Stimulated activated CD4-positive, alpha-beta T cell treated with anti-CD3 and anti-CD28 coated beads, Interleukin-12 subunit alpha, Interleukin-12 subunit beta, amount 100 ng/mL, for 48 hours (primary cell): Measurements from ENCODE around the gene TMEM127.

Experiments
- DNase-seq, 3 donors: peaks; one replicate each; pipeline ENCODE4 v3.0.0-alpha.2; 2020; ENCODE audit warnings: low read depth in 2 of 3, low spot score in 1 of 3

Gene TMEM127

DNA sequence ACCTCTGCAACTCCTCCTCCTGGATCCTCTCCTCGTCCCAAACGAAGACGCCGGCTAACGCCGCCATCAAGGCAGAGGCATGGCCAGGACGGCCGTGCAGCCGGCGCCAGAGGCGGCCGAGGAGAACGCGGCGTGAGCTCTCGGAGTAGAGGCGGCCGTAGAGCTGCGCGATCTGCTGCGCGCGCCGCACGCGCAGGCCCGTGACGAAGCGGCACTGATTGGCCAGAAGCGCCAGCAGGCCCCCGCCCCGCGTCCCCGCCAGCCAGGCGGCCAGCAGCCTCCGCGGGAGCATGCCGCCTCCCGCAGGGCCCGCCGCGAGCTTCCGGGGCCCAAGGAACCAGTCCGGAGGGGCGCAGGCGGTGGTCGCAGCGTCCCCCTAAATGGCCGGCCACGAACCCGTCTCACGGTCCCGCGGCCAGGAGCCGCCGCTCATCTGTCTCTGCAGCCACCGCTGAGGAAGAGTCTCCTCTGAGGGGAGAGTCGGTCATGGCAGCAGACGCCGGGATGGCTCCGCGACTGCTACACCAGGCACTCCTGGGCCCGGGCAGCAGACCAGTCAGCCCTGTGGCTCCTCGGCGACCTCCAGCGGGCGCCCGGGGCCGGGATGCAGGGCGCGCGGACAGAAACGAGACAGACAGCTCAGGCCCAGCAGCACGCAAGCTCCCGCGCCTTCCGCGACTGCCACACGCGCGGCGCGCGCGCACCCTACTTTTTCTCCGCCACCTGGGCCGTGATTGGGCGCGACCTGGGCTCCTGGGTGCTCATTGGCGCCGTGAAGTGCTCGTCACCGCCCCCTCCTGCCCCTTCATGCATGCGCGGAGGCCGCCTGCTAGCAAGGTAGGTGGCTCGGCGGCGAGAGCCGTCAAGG, 57.4 kb downstream of the TMEM127 start, which contains the start of gene STARD7:
Gene STARD7 (minus strand): TSS at position 685 of the 868 bp plus-strand sequence. CDS start 393 bp downstream, at position 292.
- peak; percentile 96 to 98 (median 97) for DNase-seq

- DNase-seq = peak in 1 of 3 donors; percentile 15
Measured at GRCh38 chr2:96207774-96208142, 58.0 kb downstream of the TMEM127 start.

GRCh38 chr2:96207073-96207773, 58.6 kb downstream of the TMEM127 start:
- DNase-seq = peak in 1 of 3 donors; percentile 8

- no peak for DNase-seq
Measured at GRCh38 chr2:96205888-96206287, 59.9 kb downstream of the TMEM127 start.

DNA sequence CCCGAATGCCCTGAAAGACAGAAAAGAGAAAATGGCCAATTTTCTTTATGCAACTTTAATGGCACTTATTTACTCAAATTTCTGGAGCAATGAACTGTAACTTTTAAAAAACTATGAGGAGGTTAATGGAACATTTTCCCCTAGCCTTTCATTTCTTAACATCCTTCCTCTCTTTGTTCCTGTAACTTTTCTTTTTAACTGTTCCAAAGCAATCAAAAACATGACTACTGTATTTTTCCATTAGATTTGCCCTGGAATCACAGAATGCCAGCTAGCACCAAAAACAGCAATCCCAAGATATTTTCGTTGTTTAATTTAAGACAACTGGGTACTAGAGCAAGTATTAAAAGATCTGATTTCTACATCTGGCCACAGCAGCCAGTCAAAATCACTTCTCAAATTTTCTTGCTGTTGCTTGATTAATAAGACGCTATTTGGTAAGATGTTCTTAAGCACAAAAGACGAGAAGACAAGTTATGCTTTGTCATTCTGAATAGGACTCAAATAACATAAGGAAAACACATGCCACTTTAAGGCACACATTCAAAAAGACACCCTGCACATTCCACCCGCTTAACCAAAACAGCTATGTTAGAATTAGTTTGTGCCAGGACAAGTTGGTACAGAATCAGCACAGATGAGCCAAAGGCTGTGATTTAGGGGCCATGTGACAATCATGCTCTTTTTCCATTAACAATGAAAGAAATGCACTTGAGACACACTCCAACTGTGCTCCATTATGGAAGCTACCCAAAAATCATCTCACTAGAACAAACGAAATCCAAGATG, 60.8 kb downstream of the TMEM127 start:
- DNase-seq = no peak

GRCh38 chr2:96203130-96204028, 62.4 kb downstream of the TMEM127 start:
- DNase-seq = no peak

DNA sequence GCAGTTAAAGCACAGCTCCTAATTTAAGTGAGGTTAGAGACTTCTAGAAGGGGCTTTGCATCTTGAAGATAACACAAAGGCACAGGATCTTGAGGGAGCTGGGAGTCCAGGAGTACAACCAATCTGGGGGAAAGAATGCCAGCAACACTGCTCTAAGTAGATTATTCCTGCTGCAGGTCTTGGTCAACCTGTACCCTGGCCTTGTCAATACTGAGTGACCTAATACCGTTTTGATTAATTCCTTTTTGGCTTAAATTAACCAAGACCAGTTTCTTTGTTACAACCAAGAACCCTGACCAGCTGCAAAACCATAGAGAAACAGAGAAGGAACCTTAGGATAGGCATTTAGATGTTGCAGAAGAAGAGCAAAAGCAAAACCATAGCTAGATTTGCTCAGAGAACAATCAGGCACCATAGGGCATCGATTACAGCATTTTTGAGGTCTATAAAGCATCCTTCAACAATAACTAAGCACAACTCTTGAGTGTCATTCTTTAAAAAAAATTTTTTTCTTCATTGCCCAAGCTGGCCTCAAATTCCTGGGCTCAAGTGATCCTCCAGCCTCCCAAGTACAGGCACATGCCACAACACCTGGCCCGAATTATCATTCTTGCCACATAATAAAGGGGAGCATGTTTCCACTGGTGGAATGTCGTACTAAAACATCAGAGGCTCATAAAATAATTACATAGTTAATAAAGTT, 63.5 kb downstream of the TMEM127 start:
- no peak for DNase-seq

DNA sequence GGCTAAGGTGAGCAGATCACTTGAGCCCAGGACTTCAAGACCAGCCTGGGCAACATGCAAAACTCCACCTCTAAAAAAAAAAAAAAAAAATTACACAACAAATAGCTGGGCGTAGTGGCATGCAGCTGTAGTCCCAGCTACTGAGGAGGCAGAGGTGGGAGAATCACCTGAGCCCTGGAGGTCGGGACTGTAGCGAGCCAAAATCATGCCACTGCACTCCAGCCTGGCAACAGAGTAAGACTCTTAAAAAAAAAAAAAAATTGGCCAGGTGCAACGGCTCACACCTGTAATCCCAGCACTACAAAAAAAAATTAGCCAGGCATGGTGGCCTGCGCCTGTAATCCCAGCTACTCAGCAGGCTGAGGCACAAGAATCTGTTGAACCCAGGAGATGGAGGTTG, 64.5 kb downstream of the TMEM127 start:
- no peak for DNase-seq

GRCh38 chr2:96198921-96199320, 66.9 kb downstream of the TMEM127 start:
- DNase-seq = no peak
